Activated effector memory CD4-positive, alpha-beta T cell treated with anti-CD3 and anti-CD28 coated beads, Interleukin-2, amount 50 U/mL, for 16 hours (primary cell): ENCODE data around the gene KITLG.
"Not testable (repeated sequence)": the region's sequence is repeated elsewhere in the genome, so short reads cannot be mapped to it uniquely, and the experiment has no call there.

Experiments used
- DNase-seq: peaks from one replicate; pipeline ENCODE4 v3.0.0-alpha.2; 2020

The KITLG gene

GRCh38 chr12:88538250-88538649 lies 42.0 kb downstream of the KITLG start:
- DNase-seq = no peak

- no peak for DNase-seq
Observed at GRCh38 chr12:88530868-88531267, 49.4 kb downstream of the KITLG start.

- DNase-seq = no peak
Observed at GRCh38 chr12:88529531-88530488, 50.5 kb downstream of the KITLG start.

- DNase-seq = no peak
Observed at GRCh38 chr12:88522961-88523360, 57.3 kb downstream of the KITLG start.

GRCh38 chr12:88520436-88520820 lies 59.8 kb downstream of the KITLG start:
- no peak for DNase-seq

GRCh38 chr12:88519802-88520435 lies 60.4 kb downstream of the KITLG start:
- DNase-seq = no peak

- no peak for DNase-seq
Observed at GRCh38 chr12:88518863-88519403, 61.3 kb downstream of the KITLG start.

- DNase-seq = no peak
Observed at GRCh38 chr12:88516811-88517210, 63.5 kb downstream of the KITLG start.

GRCh38 chr12:88510843-88511242 lies 69.4 kb downstream of the KITLG start:
- no peak for DNase-seq

GRCh38 chr12:88509851-88510250 lies 70.4 kb downstream of the KITLG start:
- no peak for DNase-seq

GRCh38 chr12:88509347-88509746 lies 70.9 kb downstream of the KITLG start:
- DNase-seq = no peak

GRCh38 chr12:88507851-88508250 lies 72.4 kb downstream of the KITLG start:
- not testable (repeated sequence) for DNase-seq

- no peak for DNase-seq
Observed at GRCh38 chr12:88507270-88507669, 73.0 kb downstream of the KITLG start.

GRCh38 chr12:88505696-88506095 lies 74.6 kb downstream of the KITLG start:
- no peak for DNase-seq

- no peak for DNase-seq
Observed at GRCh38 chr12:88503281-88503703, 77.0 kb downstream of the KITLG start.

GRCh38 chr12:88501972-88502938 lies 78.0 kb downstream of the KITLG start:
- DNase-seq = no peak

GRCh38 chr12:88496891-88497371 lies 83.3 kb downstream of the KITLG start:
- DNase-seq = no peak

GRCh38 chr12:88496429-88496828 lies 83.8 kb downstream of the KITLG start:
- no peak for DNase-seq

- DNase-seq = no peak
Observed at GRCh38 chr12:88495031-88495430, 85.2 kb downstream of the KITLG start.

- DNase-seq = no peak
Observed at GRCh38 chr12:88494520-88494919, 85.8 kb downstream of the KITLG start.

GRCh38 chr12:88493636-88494035 lies 86.6 kb downstream of the KITLG start:
- no peak for DNase-seq

- DNase-seq = no peak
Observed at GRCh38 chr12:88490425-88490824, 89.8 kb downstream of the KITLG start.

GRCh38 chr12:88472775-88473174 lies 107.5 kb downstream of the KITLG start:
- no peak for DNase-seq
